Dermis blood vessel endothelial cell (primary cell): ENCODE measurements around the gene DGCR2. TPM values are rescaled to one million over a fixed set of nuclear protein-coding genes. Genes with fewer than 3 reads are reported as not detected.
"Not testable (repeated sequence)": the region's sequence is repeated elsewhere in the genome, so short reads cannot be mapped to it uniquely, and the experiment has no call there.

Experiments
- DNase-seq: peaks from one replicate; pipeline ENCODE4 v3.0.0; 2010
- total RNA-seq: library from RNA; depleted of rRNA; stranded (reverse); fragments of >200 nt; gene quantifications from 2 replicates; pipeline ENCODE4 v1.2.3, GENCODE V29; 2014

The DGCR2 gene
- total RNA-seq, 1 donor from 2014 or later: 56.2 TPM

- no peak for DNase-seq
Observed at GRCh38 chr22:19057999-19058491, 64.2 kb downstream of the DGCR2 start.

DNA sequence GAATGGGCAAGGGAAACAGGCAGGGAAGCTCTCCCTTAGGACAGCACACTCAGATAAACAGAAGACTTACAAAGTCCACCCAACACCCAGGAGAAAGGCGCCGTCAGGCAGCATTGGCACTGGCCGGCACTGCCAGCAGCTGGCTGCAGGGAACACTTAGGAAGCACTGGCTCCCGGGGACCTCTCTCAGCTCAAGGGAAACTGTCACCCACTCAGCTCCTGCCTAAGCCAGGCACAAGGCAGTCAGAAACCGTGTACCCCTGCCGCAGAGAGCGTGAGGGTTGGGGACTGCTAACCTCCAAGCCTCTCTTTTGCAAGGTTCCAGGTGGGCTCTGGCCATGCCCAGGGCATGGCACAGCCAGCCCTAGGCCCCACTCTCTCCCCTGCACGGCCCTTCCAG lies 64.7 kb downstream of the DGCR2 start:
- DNase-seq: no peak

DNA sequence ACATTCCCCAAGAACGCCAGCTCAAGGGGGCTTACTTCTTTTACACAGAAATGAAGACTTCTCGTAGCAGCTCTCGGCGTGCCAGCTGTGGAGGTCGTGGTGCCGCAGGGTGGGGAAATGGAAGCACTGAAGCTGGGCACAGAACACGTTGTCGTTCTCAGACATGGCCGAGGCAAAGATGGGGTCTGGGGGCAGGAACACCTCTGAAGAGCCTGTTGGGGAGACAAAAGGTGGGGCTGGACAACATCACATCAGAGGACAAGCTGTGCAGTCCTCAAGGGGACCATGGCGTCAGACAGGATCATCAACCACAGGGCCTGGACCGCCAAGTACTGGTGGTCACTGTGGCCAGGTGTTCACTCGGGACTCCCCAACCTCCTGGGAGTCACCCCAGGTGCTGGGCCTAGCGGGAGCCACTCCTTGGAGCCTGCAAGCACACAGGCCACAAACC lies 65.2 kb downstream of the DGCR2 start:
- no peak for DNase-seq

DNA sequence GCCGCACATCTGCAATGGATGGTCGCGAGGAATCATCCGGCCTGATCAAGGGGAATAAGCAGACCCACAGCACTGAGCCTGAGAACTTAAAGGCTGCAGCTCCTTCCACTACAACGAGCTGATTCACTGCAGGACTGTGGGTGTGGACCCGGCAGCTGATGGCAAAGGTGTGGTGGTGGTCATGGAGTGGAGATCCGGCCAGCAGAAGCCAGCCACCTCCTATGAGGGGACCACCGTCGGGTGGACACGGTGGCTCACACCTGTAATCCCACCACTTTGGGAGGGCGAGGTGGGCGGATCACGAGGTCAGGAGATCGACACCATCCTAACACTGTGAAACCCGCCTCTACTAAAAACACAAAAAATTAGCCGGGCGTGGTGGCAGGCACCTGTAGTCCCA lies 66.4 kb downstream of the DGCR2 start:
- DNase-seq: no peak

- no peak for DNase-seq
Observed at GRCh38 chr22:19052941-19053541, 69.2 kb downstream of the DGCR2 start.

- DNase-seq: no peak
Observed at GRCh38 chr22:19051381-19052072, 70.7 kb downstream of the DGCR2 start.

DNA sequence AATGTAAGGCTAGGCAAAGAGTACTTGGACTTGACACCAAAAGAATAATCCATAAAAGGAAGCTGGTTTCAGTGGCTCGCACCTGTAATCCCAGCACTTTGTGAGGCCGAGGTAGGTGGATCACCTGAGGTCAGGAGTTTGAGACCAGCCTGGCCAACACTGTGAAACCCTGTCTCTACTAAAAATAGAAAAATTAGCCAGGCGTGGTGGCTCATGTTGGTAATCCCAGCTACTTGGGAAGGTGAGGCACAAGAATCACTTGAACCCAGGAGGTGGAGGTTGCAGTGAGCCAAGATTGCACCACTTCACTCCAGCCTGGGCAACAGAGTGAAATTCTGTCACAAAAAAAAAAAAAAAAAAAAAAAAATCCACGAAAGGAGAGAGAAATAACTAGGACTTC lies 71.4 kb downstream of the DGCR2 start:
- not testable (repeated sequence) for DNase-seq

- no peak for DNase-seq
Observed at GRCh38 chr22:19050117-19050516, 72.1 kb downstream of the DGCR2 start.

GRCh38 chr22:19048531-19048930 lies 73.7 kb downstream of the DGCR2 start:
- no peak for DNase-seq

DNA sequence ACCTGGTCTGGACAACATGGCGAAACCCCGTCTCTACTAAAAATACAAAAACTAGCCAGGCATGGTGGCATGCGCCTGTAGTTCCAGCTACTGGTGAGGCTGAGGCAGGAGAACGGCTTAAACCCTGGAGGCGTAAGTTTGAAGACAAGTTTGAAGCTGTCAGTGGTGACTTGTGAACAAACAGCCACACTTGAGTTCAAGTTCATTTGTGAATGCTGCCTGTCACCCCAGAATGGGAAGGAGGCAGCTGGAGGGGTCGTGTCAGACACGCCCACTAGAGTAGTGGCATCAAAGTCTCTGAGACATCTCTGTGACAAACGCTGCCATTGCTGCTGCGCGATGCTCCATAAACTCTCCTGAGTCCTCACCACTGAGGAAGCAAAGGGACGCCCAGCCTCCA lies 74.2 kb downstream of the DGCR2 start:
- DNase-seq: no peak

DNA sequence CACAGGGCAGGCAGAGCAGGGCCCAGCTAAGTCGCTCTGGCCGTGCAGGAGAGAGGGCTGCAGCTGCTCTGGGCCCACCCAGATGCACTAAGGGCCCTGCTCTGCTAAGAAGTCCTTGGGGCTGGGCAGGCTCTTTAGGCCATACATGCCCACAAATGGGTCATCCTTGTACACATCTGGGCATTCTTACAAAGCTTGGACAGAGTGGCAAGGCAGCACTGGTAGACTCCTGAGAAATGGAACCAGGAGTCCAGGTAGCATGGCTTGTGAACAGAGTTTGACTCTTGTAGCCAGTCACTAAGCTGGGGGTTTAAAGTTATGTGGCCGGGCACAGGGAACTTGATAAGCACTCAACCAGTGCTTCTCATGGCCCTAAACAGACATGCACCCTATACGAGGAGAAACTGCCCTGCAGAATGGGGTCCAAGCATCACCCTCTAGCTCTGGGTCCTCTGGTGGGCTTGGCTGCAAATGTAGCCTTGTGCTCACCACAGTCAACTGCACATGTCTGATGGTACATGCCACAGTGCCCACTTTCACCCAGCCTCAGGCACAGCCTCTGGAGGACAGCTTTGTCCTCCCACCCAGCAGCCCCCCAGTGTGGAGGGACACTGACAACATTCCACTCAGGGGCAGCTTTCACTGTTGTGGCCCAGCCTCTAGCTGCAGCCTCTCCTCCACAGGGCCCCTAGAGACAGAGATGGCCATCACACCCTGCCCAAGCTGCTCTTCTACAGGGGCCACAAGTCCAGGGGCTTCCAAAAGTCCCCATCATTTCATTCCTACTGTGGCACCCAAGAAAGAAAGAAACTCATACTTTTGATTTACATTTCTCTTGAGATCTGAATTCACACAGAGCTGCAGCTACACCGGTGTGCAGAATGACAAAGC lies 75.2 kb downstream of the DGCR2 start:
- no peak for DNase-seq

- DNase-seq: no peak
Observed at GRCh38 chr22:19046287-19046686, 75.9 kb downstream of the DGCR2 start.

GRCh38 chr22:19045094-19045493 lies 77.1 kb downstream of the DGCR2 start:
- DNase-seq: peak; percentile 17

- DNase-seq: no peak
Observed at GRCh38 chr22:19044381-19044780, 77.8 kb downstream of the DGCR2 start.

GRCh38 chr22:19043121-19044085 lies 78.8 kb downstream of the DGCR2 start:
- no peak for DNase-seq

DNA sequence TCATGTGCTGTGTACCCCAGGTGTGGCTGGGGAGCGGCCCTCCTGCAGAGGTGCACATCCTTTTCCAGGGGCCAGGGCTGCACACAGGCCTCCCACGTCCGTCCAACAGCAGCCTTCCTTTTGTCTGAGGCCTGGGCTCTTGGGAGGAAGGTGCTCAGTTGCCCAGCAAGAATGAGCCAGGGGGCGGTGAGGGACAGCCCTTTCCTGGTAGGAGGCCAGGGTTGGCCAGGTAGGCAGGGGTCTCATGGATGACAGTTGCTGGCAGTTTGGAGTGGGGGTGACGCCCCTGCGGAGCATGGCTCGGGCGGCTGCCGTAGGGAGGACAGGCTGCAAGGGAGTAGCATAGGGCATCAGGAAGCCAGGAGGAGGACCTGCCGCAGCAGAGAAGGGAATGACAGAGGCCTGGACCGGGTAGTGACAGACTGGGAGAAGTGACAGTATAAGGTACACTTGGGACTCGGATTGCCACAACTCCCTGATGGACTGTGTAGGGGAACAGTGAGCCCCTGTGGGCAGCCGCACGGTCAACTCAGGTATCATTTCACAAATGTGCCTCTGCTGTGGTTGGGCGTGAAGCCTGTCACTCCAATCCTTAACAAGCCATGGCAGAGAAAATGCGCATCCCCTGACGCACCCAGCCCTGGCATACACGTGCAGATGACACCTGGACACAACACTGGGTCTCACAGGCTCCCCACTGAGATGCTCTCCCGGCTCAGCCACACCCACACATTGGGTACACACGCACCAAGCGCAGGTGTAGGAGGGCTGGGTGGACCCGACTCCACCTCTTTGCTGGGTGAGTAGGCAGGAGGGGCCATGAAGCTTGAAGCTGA lies 79.7 kb downstream of the DGCR2 start:
- DNase-seq: no peak

DNA sequence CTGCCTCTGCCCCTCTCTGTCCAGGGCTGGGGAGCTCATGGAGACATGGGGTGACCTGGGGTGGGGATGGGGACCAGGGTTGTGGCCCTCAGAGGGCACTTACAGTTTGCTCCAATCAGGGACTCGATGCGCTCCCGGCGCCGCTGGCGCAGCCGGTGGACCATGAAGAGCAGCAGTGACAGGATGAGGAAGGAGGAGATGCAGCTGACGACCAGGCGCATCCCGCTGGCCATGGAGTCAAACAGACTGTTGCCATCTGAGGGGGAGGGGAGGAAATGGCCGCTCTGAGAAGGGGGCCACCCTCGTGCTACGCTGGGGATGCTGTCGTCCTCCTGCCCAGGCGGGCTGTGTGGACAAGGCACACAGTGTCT lies 80.5 kb downstream of the DGCR2 start:
- DNase-seq: no peak

- no peak for DNase-seq
Observed at GRCh38 chr22:19040888-19041703, 81.1 kb downstream of the DGCR2 start.

GRCh38 chr22:19040391-19040861 lies 81.8 kb downstream of the DGCR2 start:
- DNase-seq: no peak

DNA sequence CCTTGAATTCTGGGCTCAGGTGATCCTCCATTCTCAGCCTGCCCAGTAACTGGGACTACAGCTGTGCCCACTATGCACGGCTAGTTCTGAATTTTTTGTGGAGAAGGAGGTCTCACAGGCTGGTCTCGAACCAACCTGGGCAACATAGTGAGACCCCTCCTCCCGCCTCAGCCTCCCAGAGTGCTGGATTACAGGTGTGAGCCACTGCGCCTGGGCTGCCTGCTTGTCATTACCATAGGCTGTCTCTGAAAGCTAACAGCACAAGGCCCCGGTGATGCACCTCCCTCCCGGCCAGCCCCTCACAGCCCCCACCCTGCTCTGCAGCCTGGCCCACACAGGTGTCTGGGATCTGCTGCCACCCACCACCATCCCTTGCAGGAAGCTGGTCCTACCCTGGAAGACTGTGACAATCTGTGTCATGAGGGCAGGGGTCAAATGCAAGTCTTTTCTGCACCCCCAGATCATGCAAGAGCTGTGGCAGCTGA lies 82.4 kb downstream of the DGCR2 start:
- no peak for DNase-seq
